Measurements from ENCODE around the gene CFAP54.

GRCh38 chr12:96698521-96698920 is 209.1 kb downstream of the CFAP54 start:
- TF ChIP-seq POLR2A (IDR thresholded peaks at IDR 0.05) (no peak), CTCF (IDR thresholded peaks at IDR 0.05) (no peak)

All from thyroid gland (tissue), 4 donors.